ENCODE results near the gene RTL1.

RTL1 gene

GRCh38 chr14:100898465-100898864 lies 5.1 kb downstream of the RTL1 start:
- DNase-seq: no peak

- DNase-seq: no peak
These were observed 7.0 kb downstream of the RTL1 start for GRCh38 chr14:100896369-100897060.

GRCh38 chr14:100895411-100895810 lies 8.1 kb downstream of the RTL1 start:
- DNase-seq: no peak

- DNase-seq: no peak
These were observed 9.1 kb downstream of the RTL1 start for GRCh38 chr14:100894416-100894815.

GRCh38 chr14:100893760-100894159 lies 9.8 kb downstream of the RTL1 start:
- DNase-seq: no peak

- DNase-seq: no peak
These were observed 10.3 kb downstream of the RTL1 start for GRCh38 chr14:100893228-100893601.

- DNase-seq: no peak
These were observed 10.9 kb downstream of the RTL1 start for GRCh38 chr14:100892496-100893227.

GRCh38 chr14:100891501-100892445 lies 11.7 kb downstream of the RTL1 start:
- no peak for DNase-seq

- DNase-seq: no peak
These were observed 12.5 kb downstream of the RTL1 start for GRCh38 chr14:100891051-100891450.

- no peak for DNase-seq
These were observed 13.3 kb downstream of the RTL1 start for GRCh38 chr14:100890061-100890850.

GRCh38 chr14:100889641-100890040 lies 13.9 kb downstream of the RTL1 start:
- no peak for DNase-seq

GRCh38 chr14:100888789-100889315 lies 14.7 kb downstream of the RTL1 start:
- peak; percentile 14 for DNase-seq

- DNase-seq: no peak
These were observed 15.7 kb downstream of the RTL1 start for GRCh38 chr14:100887728-100888335.

GRCh38 chr14:100885617-100886016 lies 17.9 kb downstream of the RTL1 start:
- DNase-seq: peak; percentile 23

- no peak for DNase-seq
These were observed 18.3 kb downstream of the RTL1 start for GRCh38 chr14:100885196-100885595.

- no peak for DNase-seq
These were observed 19.1 kb downstream of the RTL1 start for GRCh38 chr14:100884456-100884855.

- DNase-seq: no peak
These were observed 19.8 kb downstream of the RTL1 start for GRCh38 chr14:100883789-100884101.

- no peak for DNase-seq
These were observed 20.3 kb downstream of the RTL1 start for GRCh38 chr14:100882991-100883788.

- no peak for DNase-seq
These were observed 21.2 kb downstream of the RTL1 start for GRCh38 chr14:100882026-100882967.

All from fibroblast of skin of abdomen (primary cell).